Measurements from ENCODE around the gene RAB3GAP1.

- TF ChIP-seq, protein P1, sequence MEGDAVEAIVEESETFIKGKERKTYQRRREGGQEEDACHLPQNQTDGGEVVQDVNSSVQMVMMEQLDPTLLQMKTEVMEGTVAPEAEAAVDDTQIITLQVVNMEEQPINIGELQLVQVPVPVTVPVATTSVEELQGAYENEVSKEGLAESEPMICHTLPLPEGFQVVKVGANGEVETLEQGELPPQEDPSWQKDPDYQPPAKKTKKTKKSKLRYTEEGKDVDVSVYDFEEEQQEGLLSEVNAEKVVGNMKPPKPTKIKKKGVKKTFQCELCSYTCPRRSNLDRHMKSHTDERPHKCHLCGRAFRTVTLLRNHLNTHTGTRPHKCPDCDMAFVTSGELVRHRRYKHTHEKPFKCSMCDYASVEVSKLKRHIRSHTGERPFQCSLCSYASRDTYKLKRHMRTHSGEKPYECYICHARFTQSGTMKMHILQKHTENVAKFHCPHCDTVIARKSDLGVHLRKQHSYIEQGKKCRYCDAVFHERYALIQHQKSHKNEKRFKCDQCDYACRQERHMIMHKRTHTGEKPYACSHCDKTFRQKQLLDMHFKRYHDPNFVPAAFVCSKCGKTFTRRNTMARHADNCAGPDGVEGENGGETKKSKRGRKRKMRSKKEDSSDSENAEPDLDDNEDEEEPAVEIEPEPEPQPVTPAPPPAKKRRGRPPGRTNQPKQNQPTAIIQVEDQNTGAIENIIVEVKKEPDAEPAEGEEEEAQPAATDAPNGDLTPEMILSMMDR (IDR thresholded peaks at IDR 0.05; ENCODE audit: poor library complexity, severe bottlenecking) = no peak
- TF ChIP-seq SMC3 (conservative IDR thresholded peaks at IDR 0.05; ENCODE audit: poor library complexity) (no peak), TAF1 (IDR thresholded peaks at IDR 0.05; ENCODE audit: low read depth) (no peak), POLR2AphosphoS5 (IDR thresholded peaks at IDR 0.05) (no peak), EZH2 (IDR thresholded peaks at IDR 0.05; ENCODE audit: borderline replicate concordance, insufficient read depth, low read length, poor library complexity, severe bottlenecking) (no peak), EP300 (conservative IDR thresholded peaks at IDR 0.05; ENCODE audit: poor library complexity, severe bottlenecking) (no peak)
These were observed 111.8 kb downstream of the RAB3GAP1 start for GRCh38 chr2:135163901-135164300.

Measured in neural cell (in vitro differentiated cells).